ENCODE results near the gene RHOBTB1.
"Not testable (repeated sequence)": the region's sequence is repeated elsewhere in the genome, so short reads cannot be mapped to it uniquely, and the experiment has no call there.

The RHOBTB1 gene

DNA sequence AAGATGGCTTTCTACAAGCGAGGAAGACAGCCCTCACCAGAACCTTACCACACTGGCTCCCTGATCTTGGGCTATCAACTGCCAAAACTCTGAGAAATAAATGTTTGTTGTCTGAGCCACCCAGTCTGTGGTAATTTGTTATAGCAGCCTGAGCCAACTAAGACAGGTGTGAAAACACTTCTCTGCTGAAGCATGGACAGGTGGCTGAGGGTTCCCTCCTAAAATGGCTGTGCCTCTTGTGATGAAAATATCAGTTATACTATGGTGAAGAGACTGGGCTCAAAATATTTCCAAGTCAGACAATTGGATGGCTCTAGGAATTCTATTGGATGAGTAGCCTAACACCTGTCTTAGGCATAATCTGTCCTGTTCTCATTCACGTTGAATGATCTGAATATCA, 87.6 kb downstream of the RHOBTB1 start:
- TF ChIP-seq POLR2AphosphoS5 (IDR thresholded peaks at IDR 0.05; ENCODE audit: low read depth, low read length) (no peak), POLR2A (IDR thresholded peaks at IDR 0.05; ENCODE audit: low read depth, low read length) (no peak), TAF1 (IDR thresholded peaks at IDR 0.05; ENCODE audit: borderline replicate concordance, low read depth, low read length) (no peak)
- no peak for FAIRE-seq

GRCh38 chr10:60853637-60854036, 90.3 kb downstream of the RHOBTB1 start:
- TF ChIP-seq POLR2A (IDR thresholded peaks at IDR 0.05; ENCODE audit: low read depth, low read length) (no peak), TAF1 (IDR thresholded peaks at IDR 0.05; ENCODE audit: borderline replicate concordance, low read depth, low read length) (no peak), POLR2AphosphoS5 (IDR thresholded peaks at IDR 0.05; ENCODE audit: low read depth, low read length) (no peak)
- no peak for FAIRE-seq

More for the DNA sequence above, 87.6 kb downstream of the RHOBTB1 start:
- no peak for DNase-seq (ENCODE audit: insufficient read length)

GRCh38 chr10:60853107-60853506, 90.9 kb downstream of the RHOBTB1 start:
- DNase-seq (ENCODE audit: insufficient read length): no peak
- TF ChIP-seq POLR2A (IDR thresholded peaks at IDR 0.05; ENCODE audit: low read depth, low read length) (no peak), TAF1 (IDR thresholded peaks at IDR 0.05; ENCODE audit: borderline replicate concordance, low read depth, low read length) (no peak), POLR2AphosphoS5 (IDR thresholded peaks at IDR 0.05; ENCODE audit: low read depth, low read length) (no peak)
- FAIRE-seq: no peak

More at GRCh38 chr10:60853637-60854036, 90.3 kb downstream of the RHOBTB1 start:
- no peak for DNase-seq (ENCODE audit: insufficient read length)

- no peak for DNase-seq (ENCODE audit: insufficient read length)
- TF ChIP-seq POLR2AphosphoS5 (IDR thresholded peaks at IDR 0.05; ENCODE audit: low read depth, low read length) (no peak), TAF1 (IDR thresholded peaks at IDR 0.05; ENCODE audit: borderline replicate concordance, low read depth, low read length) (no peak), POLR2A (IDR thresholded peaks at IDR 0.05; ENCODE audit: low read depth, low read length) (no peak)
- no peak for FAIRE-seq
These were observed 94.2 kb downstream of the RHOBTB1 start for GRCh38 chr10:60849740-60850139.

DNA sequence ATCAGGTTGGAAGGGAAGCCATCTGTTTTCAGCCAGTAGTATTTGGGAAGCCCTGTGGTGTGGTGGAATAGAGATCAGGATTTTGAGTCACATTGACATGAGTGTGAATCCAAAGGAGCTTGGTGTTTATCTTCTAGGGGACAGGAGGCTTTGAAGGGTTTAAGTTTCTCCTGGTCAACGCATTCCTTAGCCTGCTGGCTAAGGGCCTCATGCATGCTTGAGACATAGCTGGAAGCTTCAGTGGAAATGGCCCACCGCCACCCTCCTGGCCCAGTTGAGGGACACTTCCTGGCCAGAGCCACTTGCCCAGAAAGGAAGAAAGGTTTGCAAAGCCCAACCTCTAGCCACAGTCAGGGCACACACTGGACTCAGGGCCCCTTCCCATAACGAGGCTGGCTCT, 94.8 kb downstream of the RHOBTB1 start:
- TF ChIP-seq POLR2AphosphoS5 (IDR thresholded peaks at IDR 0.05; ENCODE audit: low read depth, low read length): no peak
- TF ChIP-seq TAF1 (IDR thresholded peaks at IDR 0.05; ENCODE audit: borderline replicate concordance, low read depth, low read length): no peak
- no peak for TF ChIP-seq POLR2A (IDR thresholded peaks at IDR 0.05; ENCODE audit: low read depth, low read length)

GRCh38 chr10:60848680-60849079, 95.3 kb downstream of the RHOBTB1 start:
- no peak for TF ChIP-seq TAF1 (IDR thresholded peaks at IDR 0.05; ENCODE audit: borderline replicate concordance, low read depth, low read length)
- TF ChIP-seq POLR2AphosphoS5 (IDR thresholded peaks at IDR 0.05; ENCODE audit: low read depth, low read length): no peak
- no peak for TF ChIP-seq POLR2A (IDR thresholded peaks at IDR 0.05; ENCODE audit: low read depth, low read length)
- DNase-seq (ENCODE audit: insufficient read length) (no peak), FAIRE-seq (no peak)

More for the DNA sequence above, 94.8 kb downstream of the RHOBTB1 start:
- DNase-seq (ENCODE audit: insufficient read length): no peak
- FAIRE-seq: no peak

GRCh38 chr10:60848126-60848525, 95.9 kb downstream of the RHOBTB1 start:
- FAIRE-seq (no peak), DNase-seq (ENCODE audit: insufficient read length) (no peak)

GRCh38 chr10:60846173-60846572, 97.8 kb downstream of the RHOBTB1 start:
- FAIRE-seq (no peak), DNase-seq (ENCODE audit: insufficient read length) (no peak)
- no peak for TF ChIP-seq POLR2A (IDR thresholded peaks at IDR 0.05; ENCODE audit: low read depth, low read length)
- TF ChIP-seq POLR2AphosphoS5 (IDR thresholded peaks at IDR 0.05; ENCODE audit: low read depth, low read length): no peak
- no peak for TF ChIP-seq TAF1 (IDR thresholded peaks at IDR 0.05; ENCODE audit: borderline replicate concordance, low read depth, low read length)

More at GRCh38 chr10:60848126-60848525, 95.9 kb downstream of the RHOBTB1 start:
- TF ChIP-seq POLR2AphosphoS5 (IDR thresholded peaks at IDR 0.05; ENCODE audit: low read depth, low read length) (no peak), TAF1 (IDR thresholded peaks at IDR 0.05; ENCODE audit: borderline replicate concordance, low read depth, low read length) (no peak), POLR2A (IDR thresholded peaks at IDR 0.05; ENCODE audit: low read depth, low read length) (no peak)

GRCh38 chr10:60845038-60845437, 98.9 kb downstream of the RHOBTB1 start:
- no peak for TF ChIP-seq POLR2A (IDR thresholded peaks at IDR 0.05; ENCODE audit: low read depth, low read length)
- no peak for TF ChIP-seq POLR2AphosphoS5 (IDR thresholded peaks at IDR 0.05; ENCODE audit: low read depth, low read length)
- TF ChIP-seq TAF1 (IDR thresholded peaks at IDR 0.05; ENCODE audit: borderline replicate concordance, low read depth, low read length): no peak
- FAIRE-seq (no peak), DNase-seq (ENCODE audit: insufficient read length) (no peak)

GRCh38 chr10:60842694-60843093, 101.3 kb downstream of the RHOBTB1 start:
- DNase-seq (ENCODE audit: insufficient read length): no peak
- no peak for TF ChIP-seq POLR2AphosphoS5 (IDR thresholded peaks at IDR 0.05; ENCODE audit: low read depth, low read length)
- TF ChIP-seq POLR2A (IDR thresholded peaks at IDR 0.05; ENCODE audit: low read depth, low read length): no peak
- TF ChIP-seq TAF1 (IDR thresholded peaks at IDR 0.05; ENCODE audit: borderline replicate concordance, low read depth, low read length): no peak
- no peak for FAIRE-seq

DNA sequence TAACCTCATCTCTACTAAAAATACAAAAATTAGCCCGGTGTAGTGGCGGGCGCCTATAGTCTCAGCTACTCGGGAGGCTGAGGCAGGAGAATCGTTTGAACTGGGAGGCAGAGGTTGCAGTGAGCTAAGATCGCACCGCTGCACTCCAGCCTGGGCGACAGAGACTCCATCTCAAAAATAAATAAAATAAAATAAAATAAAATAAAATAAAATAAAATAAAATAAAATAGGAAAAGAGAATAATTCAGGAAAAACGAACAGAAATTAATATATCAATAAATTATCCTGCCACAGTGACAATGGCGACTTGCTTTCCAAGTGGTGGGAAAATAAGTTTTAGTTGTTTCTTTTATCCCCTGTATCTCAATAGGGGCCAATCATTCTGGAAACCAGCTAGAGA, 102.8 kb downstream of the RHOBTB1 start:
- DNase-seq (ENCODE audit: insufficient read length); FAIRE-seq: not testable (repeated sequence)

DNA sequence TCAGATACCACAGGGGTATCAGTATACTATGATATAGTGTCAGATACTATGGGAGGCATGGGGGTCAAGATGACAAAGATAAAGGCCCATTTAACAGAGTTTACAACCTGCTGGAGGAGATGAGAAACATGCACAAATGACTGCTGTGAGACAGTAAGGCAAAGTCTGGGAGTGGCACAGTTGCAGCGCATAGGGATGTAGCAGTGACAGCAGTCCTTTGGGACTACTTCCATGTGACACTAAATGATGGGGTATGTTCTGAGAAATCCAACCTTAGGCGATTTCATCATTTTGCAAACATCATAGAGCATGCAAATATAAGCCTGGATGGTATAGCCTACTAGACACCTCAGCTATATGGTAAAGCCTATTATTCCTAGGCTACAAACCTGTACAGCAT, 108.9 kb downstream of the RHOBTB1 start:
- TF ChIP-seq TAF1 (IDR thresholded peaks at IDR 0.05; ENCODE audit: borderline replicate concordance, low read depth, low read length) (no peak), POLR2A (IDR thresholded peaks at IDR 0.05; ENCODE audit: low read depth, low read length) (no peak), POLR2AphosphoS5 (IDR thresholded peaks at IDR 0.05; ENCODE audit: low read depth, low read length) (no peak)
- no peak for DNase-seq (ENCODE audit: insufficient read length)
- no peak for FAIRE-seq

DNA sequence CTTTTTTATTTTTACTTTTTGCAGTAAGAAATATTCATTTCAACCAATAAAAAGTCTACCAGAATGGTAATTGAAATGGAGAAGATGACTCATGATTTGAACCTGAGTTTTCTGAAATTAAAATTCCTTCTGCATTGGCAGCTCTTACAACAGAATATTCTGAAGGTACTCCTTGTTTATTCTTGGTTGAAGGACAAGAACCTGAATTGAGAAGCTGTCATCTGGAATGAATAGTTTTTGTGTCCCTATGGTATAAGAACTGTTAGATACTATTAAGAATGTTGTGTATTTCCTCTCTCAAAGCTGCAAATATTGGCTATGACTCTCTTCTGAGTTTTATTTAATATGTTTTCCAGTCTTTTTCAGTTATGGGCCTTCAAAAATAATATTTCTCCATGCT, 109.6 kb downstream of the RHOBTB1 start:
- FAIRE-seq: no peak
- TF ChIP-seq POLR2AphosphoS5 (IDR thresholded peaks at IDR 0.05; ENCODE audit: low read depth, low read length) (no peak), TAF1 (IDR thresholded peaks at IDR 0.05; ENCODE audit: borderline replicate concordance, low read depth, low read length) (no peak), POLR2A (IDR thresholded peaks at IDR 0.05; ENCODE audit: low read depth, low read length) (no peak)

DNA sequence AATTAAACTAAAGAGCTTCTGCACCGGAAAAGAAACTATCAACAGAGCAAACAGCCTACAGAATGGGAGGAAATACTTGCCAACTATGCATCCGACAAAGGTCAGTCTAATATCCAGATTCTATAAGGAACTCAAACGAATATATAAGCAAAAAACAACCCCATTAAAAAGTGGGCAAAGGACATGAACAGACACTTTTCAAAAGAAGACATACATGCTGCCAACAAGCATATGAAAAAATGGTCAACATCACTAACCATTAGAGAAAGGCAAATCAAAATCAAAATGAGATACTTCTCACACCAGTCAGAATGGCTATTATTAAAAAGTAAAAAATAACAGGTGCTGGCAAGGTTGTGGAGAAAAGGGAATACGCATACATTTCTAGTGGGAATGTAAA, 111.8 kb downstream of the RHOBTB1 start:
- DNase-seq (ENCODE audit: insufficient read length); FAIRE-seq: not testable (repeated sequence)

More for the DNA sequence above, 109.6 kb downstream of the RHOBTB1 start:
- DNase-seq (ENCODE audit: insufficient read length): no peak

All from GM12892 (cell line).